IPS-NIHi7 (cell line): ENCODE measurements around the gene SAV1.
A peak's percentile ranks its signal among the peaks of the same experiment; 100 is the strongest.
"Not testable (repeated sequence)": the region's sequence is repeated elsewhere in the genome, so short reads cannot be mapped to it uniquely, and the experiment has no call there.

Source experiments
- DNase-seq: peaks from one replicate; pipeline ENCODE4 v3.0.0; 2012; ENCODE audit warnings: mixed read lengths; ENCODE audit errors: extremely low spot score

SAV1 gene

GRCh38 chr14:50667996-50668825, at the start of gene SAV1:
SAV1 (minus strand) TSS chr14:50668306; CDS start chr14:50667967, 339 bp downstream.
- DNase-seq, result peak; percentile 67

- DNase-seq, result no peak
Observed at GRCh38 chr14:50717811-50718210, 49.7 kb upstream of the SAV1 start.

- DNase-seq, result peak; percentile 69
Observed at GRCh38 chr14:50714450-50715073, 46.5 kb upstream of the SAV1 start.

GRCh38 chr14:50711043-50711442, 42.9 kb upstream of the SAV1 start:
- no peak for DNase-seq

- DNase-seq, result no peak
Observed at GRCh38 chr14:50705026-50705593, 37.0 kb upstream of the SAV1 start.

GRCh38 chr14:50704454-50705010, 36.4 kb upstream of the SAV1 start:
- no peak for DNase-seq

- no peak for DNase-seq
Observed at GRCh38 chr14:50697659-50698290, 29.7 kb upstream of the SAV1 start.

GRCh38 chr14:50694260-50694659, 26.2 kb upstream of the SAV1 start:
- not testable (repeated sequence) for DNase-seq

- no peak for DNase-seq
Observed at GRCh38 chr14:50688875-50689274, 20.8 kb upstream of the SAV1 start.

- no peak for DNase-seq
Observed at GRCh38 chr14:50679674-50680073, 11.6 kb upstream of the SAV1 start.

GRCh38 chr14:50678163-50678562, 10.1 kb upstream of the SAV1 start:
- DNase-seq, result peak; percentile 25

- no peak for DNase-seq
Observed at GRCh38 chr14:50677527-50678063, 9.5 kb upstream of the SAV1 start.

- no peak for DNase-seq
Observed at GRCh38 chr14:50676814-50677516, 8.9 kb upstream of the SAV1 start.

GRCh38 chr14:50675597-50675996, 7.5 kb upstream of the SAV1 start:
- DNase-seq, result no peak

- no peak for DNase-seq
Observed at GRCh38 chr14:50670866-50671256, 2.8 kb upstream of the SAV1 start.

- peak; percentile 32 for DNase-seq
Observed at GRCh38 chr14:50670196-50670865, 2.2 kb upstream of the SAV1 start.

- DNase-seq, result no peak
Observed at GRCh38 chr14:50669441-50669986, 1.4 kb upstream of the SAV1 start.

GRCh38 chr14:50668826-50669143, 679 bp upstream of the SAV1 start:
- DNase-seq, result no peak

- peak; percentile 48 for DNase-seq
Observed at GRCh38 chr14:50667684-50667995, 466 bp downstream of the SAV1 start.

- DNase-seq, result peak; percentile 41
Observed at GRCh38 chr14:50666772-50667683, 1.1 kb downstream of the SAV1 start.
